HG03025 (cell line): ENCODE measurements around the gene FAM13A.
"Not testable (repeated sequence)": the region's sequence is repeated elsewhere in the genome, so short reads cannot be mapped to it uniquely, and the experiment has no call there.

Experiments
- ATAC-seq: cut with Tn5 transposase; IDR thresholded peaks from one replicate; pipeline ENCODE4 v1.9.1; 2021; ENCODE audit warnings: mild to moderate bottlenecking, moderate library complexity; ENCODE audit not compliant: unreplicated experiment, low FRiP score

Gene FAM13A

GRCh38 chr4:88908521-88908920 lies 148.5 kb downstream of the FAM13A start:
- ATAC-seq: no peak

- ATAC-seq: no peak
Observed at GRCh38 chr4:88908003-88908402, 149.0 kb downstream of the FAM13A start.

GRCh38 chr4:88907478-88907877 lies 149.5 kb downstream of the FAM13A start:
- ATAC-seq: no peak

- not testable (repeated sequence) for ATAC-seq
Observed at GRCh38 chr4:88904240-88904639, 152.7 kb downstream of the FAM13A start.

GRCh38 chr4:88900432-88900831 lies 156.6 kb downstream of the FAM13A start:
- ATAC-seq: no peak

- ATAC-seq: no peak
Observed at GRCh38 chr4:88897752-88898151, 159.2 kb downstream of the FAM13A start.

- ATAC-seq: no peak
Observed at GRCh38 chr4:88897180-88897579, 159.8 kb downstream of the FAM13A start.

GRCh38 chr4:88893961-88894360 lies 163.0 kb downstream of the FAM13A start:
- ATAC-seq: no peak

- ATAC-seq: no peak
Observed at GRCh38 chr4:88892646-88893045, 164.3 kb downstream of the FAM13A start.

- ATAC-seq: no peak
Observed at GRCh38 chr4:88891636-88892035, 165.3 kb downstream of the FAM13A start.

GRCh38 chr4:88887409-88887808 lies 169.6 kb downstream of the FAM13A start:
- ATAC-seq: not testable (repeated sequence)

GRCh38 chr4:88881227-88881569 lies 175.8 kb downstream of the FAM13A start:
- ATAC-seq: no peak

GRCh38 chr4:88880501-88881226 lies 176.3 kb downstream of the FAM13A start:
- ATAC-seq: no peak

- no peak for ATAC-seq
Observed at GRCh38 chr4:88879991-88880390, 177.0 kb downstream of the FAM13A start.

- no peak for ATAC-seq
Observed at GRCh38 chr4:88878642-88879041, 178.3 kb downstream of the FAM13A start.

- ATAC-seq: no peak
Observed at GRCh38 chr4:88870428-88870827, 186.6 kb downstream of the FAM13A start.

GRCh38 chr4:88868510-88868909 lies 188.5 kb downstream of the FAM13A start:
- ATAC-seq: no peak

GRCh38 chr4:88866862-88867550 lies 190.0 kb downstream of the FAM13A start:
- ATAC-seq: no peak

- no peak for ATAC-seq
Observed at GRCh38 chr4:88865466-88865865, 191.5 kb downstream of the FAM13A start.

- no peak for ATAC-seq
Observed at GRCh38 chr4:88865046-88865445, 191.9 kb downstream of the FAM13A start.

GRCh38 chr4:88860586-88860985 lies 196.4 kb downstream of the FAM13A start:
- no peak for ATAC-seq

GRCh38 chr4:88859191-88859812 lies 197.7 kb downstream of the FAM13A start:
- no peak for ATAC-seq
